HG02981 (cell line): Measurements from ENCODE around the gene SENP2.
"Not testable (repeated sequence)": the region's sequence is repeated elsewhere in the genome, so short reads cannot be mapped to it uniquely, and the experiment has no call there.

Experiments
- ATAC-seq: cut with Tn5 transposase; IDR thresholded peaks from one replicate; pipeline ENCODE4 v1.9.1; 2021; ENCODE audit warnings: mild to moderate bottlenecking, moderate library complexity; ENCODE audit not compliant: unreplicated experiment

Gene SENP2

DNA sequence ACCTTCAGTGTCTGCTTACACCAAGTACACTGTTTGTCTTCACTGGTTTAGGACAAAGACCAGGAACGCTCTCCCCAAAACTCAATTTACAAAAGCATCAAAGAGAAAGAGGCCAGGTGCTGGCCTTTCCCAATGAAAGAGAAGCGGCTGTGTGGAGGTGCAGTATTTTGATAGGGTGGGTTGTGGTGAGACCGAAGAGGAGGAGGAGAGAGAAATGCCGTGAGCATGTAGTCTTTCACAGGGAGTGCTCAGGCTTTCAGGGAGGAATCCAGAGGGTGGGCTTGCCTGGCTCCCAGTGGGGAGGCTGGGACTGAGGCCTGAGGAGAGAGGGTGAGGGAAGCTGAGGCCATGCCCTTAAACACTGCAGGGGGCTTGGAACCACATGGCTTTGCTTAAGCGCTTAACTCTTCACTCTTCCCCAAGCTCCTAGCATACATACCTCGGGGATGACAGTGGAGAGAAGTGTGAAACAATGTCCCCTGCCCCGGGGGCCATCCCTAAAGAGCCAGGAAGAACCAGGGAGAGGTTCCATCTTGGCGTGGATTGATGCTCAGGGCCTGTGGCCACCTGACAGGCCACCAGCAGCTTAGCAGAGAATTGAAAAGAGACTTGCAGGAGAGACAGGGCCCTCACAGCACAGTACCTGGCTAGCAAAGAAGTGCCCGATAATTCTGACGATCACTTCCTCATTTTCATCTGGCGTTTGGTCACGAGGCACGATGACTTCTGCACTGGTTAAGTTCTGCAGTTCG is 60.5 kb downstream of the SENP2 start:
- no peak for ATAC-seq

DNA sequence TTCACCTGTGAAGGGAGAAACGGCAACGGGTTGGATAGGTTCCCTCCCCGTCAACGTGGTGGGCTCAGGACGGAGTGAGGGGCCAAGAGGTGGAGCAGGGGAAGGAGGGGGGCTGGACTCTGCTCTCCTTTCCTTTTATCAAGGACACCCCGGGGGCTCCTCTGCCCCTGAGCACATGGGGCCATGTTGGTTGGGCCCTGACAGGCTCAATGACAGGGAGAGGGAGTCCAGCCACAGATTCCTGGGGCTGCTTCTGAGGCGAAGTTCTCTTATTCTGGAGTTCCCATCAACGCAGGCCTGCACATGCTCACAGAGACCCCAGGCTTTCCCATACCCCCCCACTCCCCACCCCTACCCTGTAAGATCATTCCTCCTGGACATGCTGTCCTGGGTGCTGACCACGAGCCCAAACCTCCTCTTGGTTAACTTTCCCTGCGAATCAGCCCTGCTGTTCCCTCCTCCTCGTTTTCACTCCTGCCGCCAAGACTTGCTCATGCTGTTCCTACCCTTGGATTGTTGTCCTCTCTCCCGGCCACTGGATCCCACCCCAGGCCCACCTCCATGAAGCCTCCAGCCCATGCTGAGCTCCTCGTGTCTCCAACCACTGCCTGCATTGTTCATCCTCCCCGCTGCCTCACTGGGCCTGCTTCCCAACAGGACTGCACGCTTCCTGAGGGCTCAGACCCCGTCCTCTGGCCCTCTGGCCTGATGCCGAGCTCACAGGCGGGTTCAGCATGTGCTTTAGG is 61.2 kb downstream of the SENP2 start:
- no peak for ATAC-seq

DNA sequence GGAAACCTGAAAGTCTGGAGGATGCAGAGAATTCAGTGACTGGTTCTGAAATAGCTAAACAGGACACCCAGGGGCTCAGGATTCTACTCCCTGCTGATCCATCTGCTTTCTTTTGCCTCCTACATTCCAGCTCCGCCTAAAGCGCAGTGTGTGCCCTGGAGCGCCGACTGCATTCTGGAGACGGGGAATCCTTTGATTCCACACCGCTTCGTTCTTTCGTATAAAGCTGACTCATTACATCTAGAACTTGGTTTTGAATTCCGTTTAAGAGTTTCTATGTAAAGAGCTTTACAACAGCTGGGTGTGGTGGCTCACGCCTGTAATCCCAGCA is 61.8 kb downstream of the SENP2 start:
- no peak for ATAC-seq

DNA sequence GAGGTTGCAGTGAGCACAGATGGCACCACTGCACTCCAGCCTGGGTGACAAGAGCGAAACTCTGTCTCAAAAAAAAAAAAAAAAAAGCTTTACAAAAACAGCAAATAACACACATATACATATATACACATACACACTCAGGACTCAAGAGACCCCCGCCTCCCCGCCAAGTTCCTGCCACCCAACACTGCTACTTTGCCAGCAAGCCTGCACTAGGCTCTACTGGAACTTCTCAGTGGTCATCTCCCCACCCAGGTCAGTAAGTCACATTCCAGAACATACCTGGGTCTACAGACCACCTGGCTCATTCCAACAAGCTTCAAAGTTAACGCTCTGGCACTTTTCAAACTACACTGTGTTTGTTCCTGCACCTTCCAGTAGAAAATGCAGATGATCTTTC is 62.3 kb downstream of the SENP2 start:
- no peak for ATAC-seq

DNA sequence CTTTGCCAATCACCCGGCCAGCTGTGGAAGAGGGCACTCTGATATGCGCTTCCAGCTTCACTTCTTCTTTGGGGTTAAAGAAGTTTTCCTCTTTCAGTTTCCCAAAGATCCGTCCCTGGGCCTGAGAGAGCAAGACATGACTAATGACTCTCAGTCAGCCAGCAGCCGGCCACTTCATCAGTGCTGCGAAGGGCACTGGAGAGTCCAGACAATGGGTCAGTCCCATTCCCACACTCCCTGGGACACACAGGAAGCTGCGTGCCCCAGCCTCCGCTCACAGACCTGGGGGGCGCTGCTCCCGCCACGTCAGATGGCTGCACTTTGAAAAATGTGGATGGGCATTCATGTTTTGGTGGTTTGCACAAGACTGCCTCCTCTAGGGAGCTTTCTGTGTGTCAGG is 63.3 kb downstream of the SENP2 start:
- no peak for ATAC-seq

DNA sequence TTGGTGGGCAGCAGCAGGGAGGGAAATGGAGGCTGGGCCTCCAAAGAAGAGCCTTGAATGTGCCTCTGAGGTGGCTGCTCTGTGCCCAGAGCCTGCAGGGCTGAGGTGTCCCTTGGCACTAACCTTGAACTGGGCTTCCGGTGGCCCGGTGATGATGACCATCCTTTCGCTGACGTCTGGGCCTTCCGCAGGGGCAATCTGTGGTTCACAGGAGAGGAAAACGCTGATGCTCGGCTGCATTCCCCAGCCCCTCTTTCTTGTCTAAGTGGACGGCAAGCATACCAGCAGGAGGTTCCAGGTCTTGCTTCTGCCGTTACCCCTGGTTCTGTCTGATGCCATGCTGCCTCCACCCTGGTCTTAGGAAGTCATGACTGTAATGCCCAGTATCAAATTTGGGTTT is 65.9 kb downstream of the SENP2 start:
- no peak for ATAC-seq

DNA sequence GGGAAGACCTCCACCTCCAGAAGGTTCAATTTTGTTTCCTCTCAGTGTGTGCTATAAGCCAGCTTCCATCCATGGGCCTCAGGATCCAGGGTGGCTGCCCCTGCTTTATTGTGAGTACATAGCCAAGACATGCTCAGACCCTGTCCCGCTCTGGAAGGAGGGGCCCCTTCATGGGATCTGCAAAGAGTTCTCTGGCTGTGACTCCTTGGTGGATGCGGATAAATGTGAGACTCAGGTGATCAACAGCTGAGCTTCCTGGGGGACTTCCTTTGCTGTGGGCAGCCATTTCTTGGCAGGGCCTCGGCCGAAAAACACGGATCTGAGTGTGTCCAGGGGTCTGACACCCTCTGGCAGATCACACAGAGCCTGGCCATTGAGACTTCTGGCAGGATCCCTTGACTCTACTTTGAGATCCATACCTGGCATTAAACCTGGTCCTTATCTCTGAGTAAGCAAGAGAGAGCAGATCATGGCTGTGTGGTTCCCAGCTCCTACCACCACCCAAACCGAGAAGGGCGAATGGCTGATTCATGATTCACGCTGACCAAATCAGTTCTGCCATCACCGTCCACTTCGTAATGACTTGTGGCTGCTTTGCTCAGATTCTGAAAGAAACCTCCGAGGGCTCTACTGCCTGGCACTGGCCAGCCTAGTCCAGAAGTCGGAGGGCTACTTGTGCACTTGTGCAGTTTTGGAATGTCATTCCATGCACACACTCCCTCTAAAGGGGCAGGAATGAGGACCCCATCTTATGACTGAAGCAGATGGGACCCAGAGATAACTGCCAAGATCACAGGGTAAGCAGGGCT is 68.1 kb downstream of the SENP2 start:
- no peak for ATAC-seq

DNA sequence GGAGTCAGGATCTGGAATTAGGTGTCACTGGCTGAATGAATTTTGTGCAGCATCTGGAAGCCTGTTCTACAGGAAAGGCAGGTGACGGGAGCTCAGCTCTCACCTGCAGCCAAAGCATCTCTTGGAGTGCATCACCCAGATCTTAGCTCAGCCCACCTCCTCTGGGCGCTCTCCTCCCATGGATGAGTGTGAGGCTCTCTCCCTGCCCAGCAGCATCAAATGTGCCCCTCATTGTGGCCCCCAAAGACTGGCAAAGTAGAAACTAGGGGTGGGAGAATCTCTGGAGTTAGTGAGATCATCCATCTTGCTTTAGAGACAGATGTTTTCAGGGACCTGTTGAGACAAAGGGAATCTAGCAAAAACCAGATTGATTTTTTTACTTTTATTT is 68.7 kb downstream of the SENP2 start:
- ATAC-seq = no peak

DNA sequence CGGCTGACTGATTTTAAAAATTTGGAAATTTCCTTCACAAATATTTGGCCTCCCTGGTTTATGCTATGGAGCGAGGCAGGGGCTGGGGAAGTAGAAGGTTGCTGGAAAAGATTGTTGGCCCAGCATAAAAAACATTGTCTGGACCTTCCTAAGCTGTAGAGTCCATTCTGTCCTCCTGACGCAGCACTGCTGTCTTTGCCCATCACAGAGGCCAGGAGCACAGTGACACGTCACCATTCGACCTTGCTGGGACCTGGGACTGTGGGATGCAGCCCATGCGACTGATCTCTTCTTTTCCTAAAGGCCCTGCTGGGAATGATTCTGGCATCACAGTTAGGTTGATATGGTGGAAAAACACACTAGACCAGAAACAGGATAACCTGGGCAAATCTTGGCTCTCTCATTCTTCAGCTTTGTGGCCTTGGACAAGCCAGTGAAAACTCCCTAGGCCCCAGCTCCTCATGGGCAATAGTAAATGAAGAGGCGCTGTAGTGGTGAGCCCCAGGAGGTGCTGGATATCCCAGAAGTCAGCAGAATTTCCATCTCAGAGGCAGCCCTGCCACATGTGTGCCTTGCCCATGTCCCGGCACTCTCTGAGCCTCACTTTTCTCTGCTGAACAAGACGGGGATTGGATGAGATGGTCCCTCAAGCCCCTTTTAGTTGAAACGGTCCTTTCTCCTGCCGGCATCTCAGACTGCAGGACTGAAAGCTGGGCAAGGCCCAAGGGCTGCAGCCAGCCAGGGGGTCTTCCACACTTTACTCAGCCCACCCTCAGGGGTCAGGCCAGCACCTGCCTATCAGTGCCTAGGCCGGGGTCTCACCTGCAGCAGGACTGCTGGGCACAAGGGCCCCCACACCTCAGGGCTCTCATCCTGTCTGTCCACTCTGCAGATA is 69.6 kb downstream of the SENP2 start:
- no peak for ATAC-seq

DNA sequence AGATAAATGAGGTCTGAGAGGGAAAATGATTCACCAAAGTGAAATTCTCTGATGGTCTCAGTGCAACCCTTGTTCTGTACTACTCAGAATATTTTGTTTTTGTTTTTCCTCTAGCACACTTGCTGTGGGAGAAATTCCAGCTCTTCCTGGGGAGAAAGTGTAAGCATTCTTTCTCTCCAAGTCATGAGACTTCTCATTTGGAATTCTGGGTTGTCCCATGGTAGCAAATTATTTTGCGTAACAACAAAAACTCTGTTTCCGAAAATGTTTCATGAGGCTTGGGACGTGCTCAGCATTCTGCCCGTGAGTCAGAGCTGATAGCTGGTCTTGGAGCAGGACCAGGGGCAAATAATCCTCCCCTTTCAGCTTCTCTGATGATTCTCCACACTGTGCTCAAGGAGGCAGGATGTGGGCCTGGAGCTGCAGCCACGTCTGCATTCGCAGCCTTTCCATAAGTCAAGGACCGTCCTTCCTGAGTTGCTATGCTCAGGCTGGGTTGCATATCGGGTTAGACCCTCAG is 70.3 kb downstream of the SENP2 start:
- ATAC-seq = no peak

DNA sequence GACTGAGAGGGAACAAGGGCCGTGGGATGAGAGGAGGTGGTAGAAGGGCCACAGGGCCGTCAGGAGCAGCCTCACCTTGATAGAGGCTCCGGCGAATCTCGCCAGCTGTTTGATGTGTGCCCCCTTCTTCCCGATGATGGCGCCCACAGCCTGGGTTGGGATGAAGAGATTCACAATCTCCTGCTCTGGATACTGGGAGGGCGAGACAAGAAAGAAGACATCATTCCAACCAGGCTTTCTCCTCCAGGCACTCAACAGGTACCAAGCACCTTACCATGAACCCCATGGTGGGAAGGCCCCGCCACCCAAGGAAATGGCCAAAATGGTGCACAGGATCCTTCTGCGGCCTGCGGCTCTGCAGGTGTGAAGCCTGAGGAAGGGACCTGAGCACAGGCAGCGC is 71.1 kb downstream of the SENP2 start:
- ATAC-seq = no peak

DNA sequence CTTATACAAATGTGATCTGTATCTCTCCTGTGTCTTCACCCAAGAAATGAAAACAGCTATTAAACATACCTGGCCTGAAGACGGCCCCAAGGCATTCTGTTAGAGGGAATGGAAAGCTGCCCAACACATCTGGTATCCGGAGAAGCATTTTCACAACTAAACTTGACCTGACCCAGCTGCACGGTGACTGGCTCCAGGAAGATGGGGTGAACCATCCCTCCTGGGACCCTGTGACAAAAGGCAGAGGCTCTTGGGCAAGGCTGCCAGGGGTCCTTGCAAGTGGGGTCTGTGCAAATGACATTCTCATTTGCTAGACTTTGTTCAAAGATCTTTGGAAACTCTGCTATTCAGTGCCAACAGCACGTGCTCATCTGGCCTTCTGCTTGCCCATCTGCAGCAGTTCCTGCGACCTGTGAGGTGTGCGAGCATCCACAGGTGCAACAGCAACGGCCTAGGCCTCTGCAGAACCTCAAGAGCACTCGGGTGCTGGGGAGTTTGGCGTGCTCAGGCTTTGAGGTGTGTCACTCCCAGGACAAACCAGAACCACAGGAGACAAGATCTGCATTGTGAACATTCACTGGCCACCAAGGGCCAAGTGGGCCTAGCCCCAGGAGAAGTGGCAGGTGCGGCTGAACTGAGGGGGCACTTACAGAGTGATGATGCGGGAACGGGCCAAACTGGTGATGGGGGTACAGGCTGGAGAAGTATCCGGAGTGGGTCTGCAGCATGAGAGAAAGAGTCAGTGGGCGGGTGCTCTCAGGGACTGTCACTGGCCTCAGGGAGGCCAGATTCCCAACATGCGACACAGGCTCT is 71.8 kb downstream of the SENP2 start:
- ATAC-seq = no peak

DNA sequence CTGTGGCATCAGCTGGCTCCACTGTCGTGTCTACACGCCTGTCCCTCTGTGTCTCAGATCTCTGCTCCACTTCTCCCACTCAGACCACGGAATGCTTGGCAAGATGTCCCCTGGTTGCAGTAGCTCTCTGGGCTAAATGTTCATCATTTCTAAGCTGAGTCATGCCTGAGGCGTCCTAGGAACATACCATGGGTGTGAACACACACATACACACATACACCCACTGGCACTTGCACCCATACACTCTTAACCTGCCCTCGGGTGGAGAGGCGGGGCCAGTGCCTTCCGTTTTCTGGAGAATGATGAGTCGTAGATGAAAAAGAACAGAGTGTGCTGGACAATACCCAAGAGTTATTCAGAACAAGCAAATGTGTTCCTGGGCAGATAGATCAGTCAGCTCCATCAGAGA is 72.4 kb downstream of the SENP2 start:
- ATAC-seq = no peak

DNA sequence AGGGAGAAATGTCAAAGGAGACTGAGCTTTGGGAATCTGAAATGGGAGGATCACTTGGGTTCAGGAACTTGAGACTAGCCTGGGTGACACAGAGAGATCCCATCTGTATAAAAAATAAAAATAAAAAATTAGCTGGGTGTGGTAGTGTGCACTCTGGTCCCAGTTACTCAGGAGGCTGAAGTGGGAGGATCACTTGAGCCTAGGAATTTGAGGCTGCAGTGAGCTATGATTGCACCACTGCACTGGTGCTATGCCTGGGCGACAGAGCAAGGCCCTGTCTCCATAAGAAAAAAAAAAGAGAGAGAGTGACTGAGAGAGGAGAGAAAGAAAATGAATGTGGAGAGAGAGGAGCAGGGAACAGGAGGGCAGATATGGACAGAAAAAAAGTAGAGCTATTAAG is 72.8 kb downstream of the SENP2 start:
- no peak for ATAC-seq

DNA sequence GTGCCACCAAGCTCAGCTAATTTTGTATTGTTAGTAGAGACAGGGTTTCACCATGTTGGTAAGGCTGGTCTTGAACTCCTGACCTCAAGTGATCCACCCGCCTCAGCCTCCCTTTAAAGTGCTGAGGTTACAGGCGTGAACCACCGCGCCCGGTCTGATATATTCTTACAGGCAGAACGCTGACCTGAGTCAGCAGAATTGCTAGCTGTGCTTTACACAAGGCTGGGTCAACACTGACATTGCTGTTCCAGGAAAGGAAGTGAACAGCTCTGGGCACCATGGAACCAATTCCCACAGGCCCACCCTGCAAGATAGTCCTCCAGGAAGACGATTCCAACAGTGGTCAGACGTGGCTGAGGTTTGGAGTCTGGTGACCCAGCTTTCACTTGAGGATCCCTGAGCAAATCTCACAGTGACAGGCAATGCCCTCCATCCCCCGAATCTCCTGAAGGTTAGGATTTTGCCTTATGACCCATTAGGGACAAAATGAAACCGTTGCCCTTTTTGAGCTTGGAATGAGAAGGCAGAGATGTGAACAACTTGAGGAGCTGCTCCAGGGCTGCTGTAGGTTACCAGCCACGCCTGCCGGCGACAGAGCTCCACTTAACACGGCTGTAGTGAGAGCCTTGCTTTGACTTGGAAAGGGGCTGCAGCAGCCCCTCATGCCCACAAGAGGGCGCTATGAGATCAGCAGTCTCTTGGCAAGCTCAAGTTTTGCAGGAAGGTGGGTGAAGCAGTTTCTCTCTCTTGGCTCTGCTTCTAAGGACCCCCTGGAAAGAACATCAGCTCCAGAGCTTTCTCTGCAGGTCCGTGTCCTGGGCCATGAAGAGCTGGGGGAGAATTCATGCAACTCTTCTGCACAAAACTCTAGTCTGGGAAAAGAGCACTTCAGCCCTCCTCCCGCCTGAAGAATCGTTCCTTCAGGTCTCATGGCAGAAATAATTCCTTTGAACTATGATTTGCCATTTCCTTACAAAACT is 74.1 kb downstream of the SENP2 start:
- ATAC-seq = peak; percentile 77

DNA sequence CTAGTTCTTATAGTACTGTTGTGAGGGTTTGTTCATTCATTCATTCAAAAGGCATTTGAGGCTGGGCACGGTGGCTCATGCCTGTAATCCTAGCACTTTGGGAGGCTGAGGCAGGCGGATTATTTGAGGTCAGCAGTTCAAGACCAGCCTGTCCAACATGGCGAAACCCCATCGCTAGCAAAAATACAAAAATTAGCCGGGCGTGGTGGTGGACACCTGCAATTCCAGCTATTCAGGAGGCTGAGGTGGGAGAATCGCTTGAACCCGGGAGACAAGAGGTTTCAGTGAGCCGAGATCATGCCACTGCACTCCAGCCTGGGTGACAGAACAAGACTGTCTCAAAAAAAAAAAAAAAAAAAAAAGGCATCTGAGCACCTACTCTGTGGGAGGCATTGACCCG is 75.2 kb downstream of the SENP2 start:
- not testable (repeated sequence) for ATAC-seq

DNA sequence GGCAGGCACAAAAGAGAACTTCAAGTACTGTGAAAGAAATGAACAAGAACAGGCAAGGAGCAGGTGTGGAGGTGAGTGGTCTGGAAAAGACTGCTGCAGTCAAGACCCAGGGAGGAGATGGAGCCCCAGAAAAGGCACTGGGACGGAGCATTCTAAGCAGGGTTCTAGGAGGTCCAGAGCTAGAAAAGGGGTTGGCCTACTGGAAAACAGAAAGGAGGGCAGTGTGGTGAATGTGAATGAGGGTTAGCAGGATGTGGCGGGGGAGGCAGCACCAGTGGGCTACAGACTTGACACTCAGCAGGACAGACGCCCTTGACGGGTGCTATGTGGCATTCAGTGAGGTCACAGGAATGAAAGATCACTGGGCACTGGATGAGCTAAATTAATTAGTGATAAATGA is 75.7 kb downstream of the SENP2 start:
- no peak for ATAC-seq

DNA sequence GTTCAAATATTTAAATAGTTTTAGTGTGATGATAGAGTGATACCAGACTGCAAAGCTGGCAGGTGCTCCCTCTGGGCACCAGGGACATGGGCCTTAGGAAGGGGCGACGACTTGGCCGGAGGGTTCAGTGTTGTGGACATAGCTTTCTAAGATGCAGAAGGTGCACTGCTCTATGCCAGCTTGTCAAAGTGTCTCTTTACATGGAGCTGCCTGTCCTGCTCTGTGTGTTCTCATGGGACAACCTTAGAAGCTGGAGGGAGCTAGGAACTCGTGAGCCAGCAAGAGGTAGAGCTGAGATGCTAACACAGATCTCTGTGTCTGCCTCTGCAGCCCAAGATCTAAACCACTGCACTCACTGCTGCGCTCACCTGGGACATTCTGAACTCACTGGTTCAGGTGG is 77.8 kb downstream of the SENP2 start:
- ATAC-seq = no peak

DNA sequence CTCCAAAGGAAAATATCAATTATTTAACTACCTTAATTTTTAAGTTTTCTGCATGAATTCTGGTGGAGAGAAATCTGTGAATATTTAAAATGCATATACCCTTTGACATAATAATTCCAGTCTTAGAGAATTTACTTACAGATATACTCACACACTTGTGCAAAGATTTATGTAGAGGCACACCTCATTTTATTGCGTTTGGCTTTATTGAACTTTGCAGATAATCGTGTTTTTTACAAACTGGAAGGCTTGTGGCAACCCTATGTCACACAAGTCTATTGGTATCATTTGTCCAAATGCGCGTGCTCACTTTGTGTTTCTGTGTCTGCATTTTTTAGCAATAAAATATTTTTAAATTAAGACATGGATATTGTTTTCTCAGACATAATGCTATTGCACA is 81.5 kb downstream of the SENP2 start:
- no peak for ATAC-seq
